Loucy (cell line): ENCODE measurements around the gene RCBTB1.
"Not testable (repeated sequence)": the region's sequence is repeated elsewhere in the genome, so short reads cannot be mapped to it uniquely, and the experiment has no call there.

Experiments
- H2AFZ ChIP-seq: fragments of 200-600 bp; sonication (generic); 2 replicates; pipeline ENCODE4 v1.6.0; 2016; ENCODE audit warnings: antibody characterized with exemption, mild to moderate bottlenecking, low read length, moderate library complexity
- H3F3A ChIP-seq: fragments of 200-600 bp; 2 replicates; pipeline ENCODE4 v1.6.0; 2016; ENCODE audit warnings: antibody characterized with exemption, low read depth, mild to moderate bottlenecking
- H3K27me3 ChIP-seq: fragments of 200-600 bp; sonication (generic); 2 replicates; pipeline ENCODE4 v1.6.1; 2014; ENCODE audit warnings: low read length, mild to moderate bottlenecking; ENCODE audit not compliant: insufficient read depth, poor library complexity, severe bottlenecking
- H3K36me3 ChIP-seq: fragments of 200-600 bp; sonication (generic); 2 replicates; pipeline ENCODE4 v1.6.1; 2016; ENCODE audit warnings: low read length; ENCODE audit not compliant: insufficient read depth
- H3K4me1 ChIP-seq: fragments of 200-600 bp; sonication (generic); 2 replicates; pipeline ENCODE4 v1.5.1; 2014; ENCODE audit warnings: low read length, mild to moderate bottlenecking; ENCODE audit not compliant: insufficient read depth, poor library complexity, severe bottlenecking
- H3K4me2 ChIP-seq: fragments of 200-600 bp; sonication (generic); 2 replicates; pipeline ENCODE4 v1.6.0; 2014; ENCODE audit warnings: antibody characterized with exemption, low read length, low read depth, mild to moderate bottlenecking; ENCODE audit not compliant: poor library complexity, severe bottlenecking
- H3K4me3 ChIP-seq: fragments of 200-600 bp; sonication (generic); 2 replicates; pipeline ENCODE4 v1.5.1; 2014; ENCODE audit warnings: low read length, mild to moderate bottlenecking, mixed read lengths; ENCODE audit not compliant: poor library complexity, severe bottlenecking
- H3K79me2 ChIP-seq: fragments of 200-600 bp; sonication (generic); 2 replicates; pipeline ENCODE4 v1.6.1; 2014; ENCODE audit warnings: low read length; ENCODE audit not compliant: insufficient read depth
- H3K9ac ChIP-seq: fragments of 200-600 bp; sonication (generic); 2 replicates; pipeline ENCODE4 v1.6.0; 2014; ENCODE audit warnings: mild to moderate bottlenecking, low read depth, low read length, moderate library complexity; ENCODE audit not compliant: poor library complexity, severe bottlenecking
- H3K9me2 ChIP-seq: fragments of 200-600 bp; sonication (generic); replicated peaks from 2 replicates; pipeline ENCODE4 v1.6.1; 2016; ENCODE audit warnings: low read depth, low read length, mixed read lengths
- H3K9me3 ChIP-seq: fragments of 200-600 bp; sonication (generic); 2 replicates; pipeline ENCODE4 v1.6.1; 2014; ENCODE audit warnings: mild to moderate bottlenecking, antibody characterized with exemption, low read length, low read depth; ENCODE audit not compliant: insufficient read depth
- H4K20me1 ChIP-seq: fragments of 200-600 bp; sonication (generic); 2 replicates; pipeline ENCODE4 v1.6.0; 2014; ENCODE audit warnings: antibody characterized with exemption, low read length, mild to moderate bottlenecking; ENCODE audit not compliant: insufficient read depth, poor library complexity, severe bottlenecking
- EZH2phosphoT487 ChIP-seq: fragments of 200-600 bp; IDR thresholded peaks from 2 replicates; pipeline ENCODE4 v1.6.1; 2018; ENCODE audit warnings: antibody characterized with exemption, mild to moderate bottlenecking, moderate library complexity, borderline replicate concordance
- TF ChIP-seq, protein P1 (sequence below): fragments of 200-600 bp; sonication (generic); conservative IDR thresholded peaks from 2 replicates; pipeline ENCODE4 v1.5.1; 2014; ENCODE audit warnings: mild to moderate bottlenecking, antibody characterized with exemption, low read length

Gene RCBTB1

DNA sequence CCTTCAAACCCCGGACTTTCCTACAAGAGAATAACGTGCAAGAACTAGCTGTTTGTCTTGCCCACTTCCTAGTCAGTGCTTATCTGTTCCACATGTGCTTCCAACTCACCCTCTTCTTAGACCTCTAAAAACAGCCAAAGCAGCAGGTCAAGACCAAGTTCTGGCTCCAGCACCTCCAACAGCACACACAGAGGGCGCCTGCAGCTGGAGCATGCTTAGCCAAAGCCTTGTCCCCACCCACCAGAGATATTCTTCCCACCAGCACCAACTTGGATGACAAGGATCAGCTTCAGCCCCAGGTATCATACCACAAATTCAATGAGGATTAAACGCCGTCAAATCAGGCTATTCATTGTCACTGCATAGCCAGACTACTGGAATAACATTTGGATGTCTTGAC lies 17.9 kb downstream of the RCBTB1 start:
- H3K4me3 ChIP-seq, result no peak overlapping the region
- H3K27me3 ChIP-seq, result no peaks in the 10 kb centered on the region

DNA sequence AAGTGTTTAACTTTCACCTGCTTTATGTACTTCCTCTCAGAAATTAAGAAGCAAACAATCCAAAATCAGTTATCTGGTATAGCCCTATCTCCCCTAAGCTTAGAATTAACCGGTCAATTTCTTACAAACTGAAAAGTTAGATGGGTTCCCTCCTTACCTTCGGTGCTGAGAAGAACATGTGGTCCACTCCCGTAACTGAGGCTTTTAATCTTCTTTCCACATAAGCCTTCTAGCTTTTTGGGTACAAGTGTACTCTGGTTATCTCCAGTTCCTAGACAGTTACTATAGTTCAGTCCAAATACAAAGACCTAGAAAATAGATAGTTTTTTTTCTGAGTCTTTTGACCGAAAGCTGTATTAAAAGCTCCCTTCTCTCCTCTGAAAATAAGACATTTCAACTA lies 18.9 kb downstream of the RCBTB1 start:
- Histone ChIP-seq H2AFZ (no peak overlapping the region), H3K4me2 (no peak overlapping the region), H4K20me1 (peaks cover 6% of the 10 kb centered on the region), H3K9me3 (no peaks in the 10 kb centered on the region), H3K4me3 (no peak overlapping the region), H3K36me3 (peaks cover 7% of the 10 kb centered on the region; the same call in 1 of the 2 replicates), H3F3A (0 out of 2 replicates have a peak, but pooled peaks cover 2% of the 10 kb centered on the region), H3K79me2 (no peaks in the 10 kb centered on the region), H3K9ac (no peak overlapping the region), H3K9me2 (no peaks in the 10 kb centered on the region), H3K27me3 (no peaks in the 10 kb centered on the region), H3K4me1 (peaks cover 16% of the 10 kb centered on the region)
- TF ChIP-seq EZH2phosphoT487, result no peak
- TF ChIP-seq, protein P1, sequence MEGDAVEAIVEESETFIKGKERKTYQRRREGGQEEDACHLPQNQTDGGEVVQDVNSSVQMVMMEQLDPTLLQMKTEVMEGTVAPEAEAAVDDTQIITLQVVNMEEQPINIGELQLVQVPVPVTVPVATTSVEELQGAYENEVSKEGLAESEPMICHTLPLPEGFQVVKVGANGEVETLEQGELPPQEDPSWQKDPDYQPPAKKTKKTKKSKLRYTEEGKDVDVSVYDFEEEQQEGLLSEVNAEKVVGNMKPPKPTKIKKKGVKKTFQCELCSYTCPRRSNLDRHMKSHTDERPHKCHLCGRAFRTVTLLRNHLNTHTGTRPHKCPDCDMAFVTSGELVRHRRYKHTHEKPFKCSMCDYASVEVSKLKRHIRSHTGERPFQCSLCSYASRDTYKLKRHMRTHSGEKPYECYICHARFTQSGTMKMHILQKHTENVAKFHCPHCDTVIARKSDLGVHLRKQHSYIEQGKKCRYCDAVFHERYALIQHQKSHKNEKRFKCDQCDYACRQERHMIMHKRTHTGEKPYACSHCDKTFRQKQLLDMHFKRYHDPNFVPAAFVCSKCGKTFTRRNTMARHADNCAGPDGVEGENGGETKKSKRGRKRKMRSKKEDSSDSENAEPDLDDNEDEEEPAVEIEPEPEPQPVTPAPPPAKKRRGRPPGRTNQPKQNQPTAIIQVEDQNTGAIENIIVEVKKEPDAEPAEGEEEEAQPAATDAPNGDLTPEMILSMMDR, result no peak

More for the DNA sequence above, 17.9 kb downstream of the RCBTB1 start:
- H3K9ac ChIP-seq, result no peak overlapping the region
- no peaks in the 10 kb centered on the region for H3K79me2 ChIP-seq
- H3K36me3 ChIP-seq, result peaks cover 7% of the 10 kb centered on the region; the same call in 1 of the 2 replicates
- peaks cover 6% of the 10 kb centered on the region for H4K20me1 ChIP-seq
- H3K9me3 ChIP-seq, result no peaks in the 10 kb centered on the region
- H3K4me2 ChIP-seq, result no peak overlapping the region
- H3F3A ChIP-seq, result 0 out of 2 replicates have a peak, but pooled peaks cover 2% of the 10 kb centered on the region
- peaks cover 16% of the 10 kb centered on the region for H3K4me1 ChIP-seq
- H2AFZ ChIP-seq, result no peak overlapping the region
- no peak for TF ChIP-seq EZH2phosphoT487
- TF ChIP-seq, protein P1, result no peak
- no peaks in the 10 kb centered on the region for H3K9me2 ChIP-seq

DNA sequence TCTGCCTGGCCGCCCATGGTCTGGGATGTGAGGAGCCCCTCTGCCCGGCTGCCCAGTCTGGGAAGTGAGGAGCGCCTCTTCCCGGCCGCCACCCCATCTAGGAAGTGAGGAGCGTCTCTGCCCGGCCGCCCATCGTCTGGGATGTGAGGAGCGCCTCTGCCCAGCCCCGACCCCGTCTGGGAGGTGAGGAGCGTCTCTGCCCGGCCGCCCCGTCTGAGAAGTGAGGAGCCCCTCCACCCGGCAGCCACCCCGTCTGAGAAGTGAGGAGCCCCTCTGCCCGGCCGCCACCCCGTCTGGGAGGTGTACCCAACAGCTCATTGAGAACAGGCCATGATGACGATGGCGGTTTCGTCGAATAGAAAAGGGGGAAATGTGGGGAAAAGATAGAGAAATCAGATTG lies 19.9 kb downstream of the RCBTB1 start:
- not testable (repeated sequence) for H3F3A ChIP-seq, H3K9ac ChIP-seq, H3K4me2 ChIP-seq, H3K4me3 ChIP-seq, H4K20me1 ChIP-seq, H3K79me2 ChIP-seq, H3K9me2 ChIP-seq, H3K27me3 ChIP-seq, H3K9me3 ChIP-seq, H2AFZ ChIP-seq
- Histone ChIP-seq H3K4me1 (peaks cover 11% of the 10 kb centered on the region), H3K36me3 (peaks cover 14% of the 10 kb centered on the region; the same call in 1 of the 2 replicates)

DNA sequence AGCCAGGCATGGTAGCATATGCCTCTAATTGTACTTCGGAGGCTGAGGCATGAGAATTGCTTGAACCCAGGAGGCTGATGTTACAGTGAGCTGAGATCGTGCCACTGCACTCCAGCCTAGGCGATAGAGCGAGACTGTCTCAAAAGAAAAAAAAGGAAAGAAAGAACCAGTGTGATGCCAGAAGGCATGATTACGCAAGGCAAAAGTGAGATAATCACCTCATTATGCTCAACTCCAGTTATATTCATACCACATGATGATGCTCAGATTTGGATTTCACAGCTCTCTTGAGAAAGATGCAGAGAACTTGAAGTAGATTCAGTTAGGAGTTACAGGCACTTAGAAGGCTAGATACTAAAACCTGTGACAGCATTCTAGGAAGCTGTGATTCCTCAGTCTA lies 21.8 kb downstream of the RCBTB1 start:
- no peaks in the 10 kb centered on the region for H3K9me2 ChIP-seq
- peaks cover 25% of the 10 kb centered on the region for H3K36me3 ChIP-seq
- no peaks in the 10 kb centered on the region for H3K9me3 ChIP-seq
- no peaks in the 10 kb centered on the region for H4K20me1 ChIP-seq
- H2AFZ ChIP-seq, result no peak overlapping the region
- no peak overlapping the region for H3K4me3 ChIP-seq
- H3K27me3 ChIP-seq, result no peaks in the 10 kb centered on the region
- H3K9ac ChIP-seq, result no peak overlapping the region
- no peak for TF ChIP-seq EZH2phosphoT487
- TF ChIP-seq, protein P1, result no peak
- no peak overlapping the region for H3K4me2 ChIP-seq
- H3K4me1 ChIP-seq, result no peaks in the 10 kb centered on the region
- H3F3A ChIP-seq, result no peaks in the 10 kb centered on the region
- no peaks in the 10 kb centered on the region for H3K79me2 ChIP-seq
